Adrenal gland (tissue), 5 donors: ENCODE results near the gene NANS.

ENCODE experiments used
- CTCF ChIP-seq, 6 experiments: fragments of 450-650 bp in 4 of 6; fragments of 200-600 bp in 2 of 6; sonication (generic) in 1 of 6; IDR thresholded peaks; 1 replicate in 5 of 6; 2 replicates in 1 of 6; pipeline versions ENCODE4 v1.5.1 to v1.8.0; 2016 to 2021; ENCODE audit warnings: antibody characterized with exemption in 6 of 6, mild to moderate bottlenecking in 2 of 6, moderate library complexity in 1 of 6
- POLR2A ChIP-seq, 2 donors: fragments of 450-650 bp; IDR thresholded peaks; one replicate each; pipeline ENCODE4 v1.6.1; 2017; ENCODE audit warnings: antibody characterized with exemption in 2 of 2, mild to moderate bottlenecking in 2 of 2, moderate library complexity in 1 of 2
- donor health status: DM: no; HTN: no; CAD: no.

GRCh38 chr9:98070704-98071103 lies 14.2 kb downstream of the NANS start:
- no peak for TF ChIP-seq POLR2A (IDR thresholded peaks at IDR 0.05)
- no peak for TF ChIP-seq CTCF (IDR thresholded peaks at IDR 0.05)
